Thyroid gland (tissue), 4 donors: ENCODE results near the gene COL5A3. TPM values are rescaled to one million over a fixed set of nuclear protein-coding genes. Genes with fewer than 3 reads are reported as not detected.

Source experiments
- DNase-seq, 2 donors: peaks; one replicate each; pipeline ENCODE4 v3.0.0-alpha.2; 2019
- H3K27ac ChIP-seq, 3 donors: fragments of 200-600 bp; sonication (generic); 1 replicate in 2 of 3; 2 replicates in 1 of 3; pipeline ENCODE4 v1.5.1; 2016 to 2019; ENCODE audit warnings: mild to moderate bottlenecking in 1 of 3, moderate library complexity in 1 of 3
- H3K27me3 ChIP-seq: fragments of 200-600 bp; sonication (generic); one replicate; pipeline ENCODE4 v1.5.1; 2019
- H3K36me3 ChIP-seq, 2 donors: fragments of 200-600 bp; sonication (generic); one replicate each; pipeline ENCODE4 v1.5.1; 2016 to 2019
- H3K4me1 ChIP-seq, 2 donors: fragments of 200-600 bp; sonication (generic); one replicate each; pipeline ENCODE4 v1.5.1; 2017 to 2019
- H3K4me3 ChIP-seq, 3 donors: fragments of 200-600 bp; sonication (generic); replicated peaks in 1 of 3; 1 replicate in 2 of 3; 2 replicates in 1 of 3; pipeline ENCODE4 v1.5.1; 2016; ENCODE audit warnings: mild to moderate bottlenecking in 1 of 3
- H3K9me3 ChIP-seq: fragments of 200-600 bp; sonication (generic); one replicate; pipeline ENCODE4 v1.5.1; 2017
- POLR2A ChIP-seq, 2 donors: fragments of 450-650 bp; IDR thresholded peaks; one replicate each; pipeline ENCODE4 v1.6.1; 2017; ENCODE audit warnings: antibody characterized with exemption in 2 of 2, mild to moderate bottlenecking in 2 of 2, moderate library complexity in 1 of 2
- WGBS, 2 donors: methylation state at CpG; one replicate each; pipeline ENCODE4 v1.1.5; 2017; 5-methylcytosine and 5-hydroxymethylcytosine counted together
- intact Hi-C: fragments of 100-400 bp; cut with DNase I; formaldehyde crosslinking; loops from one replicate; pipeline ENCODE4 v1.15.1; 2023
- total RNA-seq, 4 donors: library from RNA; depleted of rRNA; stranded (reverse); fragments of >200 nt; gene quantifications; one replicate each; pipeline ENCODE4 v1.2.3, GENCODE V29; 2016
- TF ChIP-seq, protein P1 (sequence below), 6 experiments: fragments of 200-600 bp in 3 of 6; fragments of 450-650 bp in 3 of 6; sonication (generic) in 3 of 6; IDR thresholded peaks; one replicate each; pipeline ENCODE4 v1.5.1; 2016 to 2019; ENCODE audit warnings: antibody characterized with exemption in 6 of 6, mild to moderate bottlenecking in 2 of 6, inconsistent platforms in 1 of 6, moderate library complexity in 1 of 6

Gene COL5A3
- total RNA-seq, 4 donors from 2014 or later = 2.0 to 10.1 (median 5.3) TPM

DNA sequence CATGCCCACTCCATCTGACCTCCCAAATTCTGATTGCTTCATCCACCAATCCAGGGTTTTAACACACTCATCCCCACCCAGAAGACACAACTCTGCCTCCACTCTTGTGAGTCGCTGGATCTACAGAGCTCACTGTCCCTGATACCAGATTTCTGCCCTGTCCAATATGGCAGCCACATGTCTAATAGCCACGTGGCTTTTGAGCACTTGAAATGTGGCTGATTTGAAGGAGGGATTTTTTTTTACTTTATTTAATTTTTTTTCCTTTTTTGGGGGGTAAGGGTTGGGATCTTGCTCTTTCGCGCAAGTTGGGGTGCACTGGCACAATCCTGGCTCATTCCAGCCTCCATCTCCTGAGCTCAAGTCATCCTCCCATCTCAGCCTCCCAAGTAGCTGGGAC is 49.2 kb downstream of the COL5A3 start:
- DNase-seq = no peak
- Histone ChIP-seq H3K27me3 (no peaks in the 10 kb centered on the region), H3K4me1 (no peaks in the 10 kb centered on the region), H3K36me3 (no peaks in the 10 kb centered on the region), H3K9me3 (no peaks in the 10 kb centered on the region), H3K27ac (no peak overlapping the region), H3K4me3 (no peak overlapping the region)
- no peak for TF ChIP-seq POLR2A (IDR thresholded peaks at IDR 0.05)
- TF ChIP-seq, protein P1, sequence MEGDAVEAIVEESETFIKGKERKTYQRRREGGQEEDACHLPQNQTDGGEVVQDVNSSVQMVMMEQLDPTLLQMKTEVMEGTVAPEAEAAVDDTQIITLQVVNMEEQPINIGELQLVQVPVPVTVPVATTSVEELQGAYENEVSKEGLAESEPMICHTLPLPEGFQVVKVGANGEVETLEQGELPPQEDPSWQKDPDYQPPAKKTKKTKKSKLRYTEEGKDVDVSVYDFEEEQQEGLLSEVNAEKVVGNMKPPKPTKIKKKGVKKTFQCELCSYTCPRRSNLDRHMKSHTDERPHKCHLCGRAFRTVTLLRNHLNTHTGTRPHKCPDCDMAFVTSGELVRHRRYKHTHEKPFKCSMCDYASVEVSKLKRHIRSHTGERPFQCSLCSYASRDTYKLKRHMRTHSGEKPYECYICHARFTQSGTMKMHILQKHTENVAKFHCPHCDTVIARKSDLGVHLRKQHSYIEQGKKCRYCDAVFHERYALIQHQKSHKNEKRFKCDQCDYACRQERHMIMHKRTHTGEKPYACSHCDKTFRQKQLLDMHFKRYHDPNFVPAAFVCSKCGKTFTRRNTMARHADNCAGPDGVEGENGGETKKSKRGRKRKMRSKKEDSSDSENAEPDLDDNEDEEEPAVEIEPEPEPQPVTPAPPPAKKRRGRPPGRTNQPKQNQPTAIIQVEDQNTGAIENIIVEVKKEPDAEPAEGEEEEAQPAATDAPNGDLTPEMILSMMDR (IDR thresholded peaks at IDR 0.05) = no peak
- 86 to 88% methylated on average over 4 of the region's 4 CpGs for WGBS, 2 donors
- intact Hi-C loops = no loop called here

DNA sequence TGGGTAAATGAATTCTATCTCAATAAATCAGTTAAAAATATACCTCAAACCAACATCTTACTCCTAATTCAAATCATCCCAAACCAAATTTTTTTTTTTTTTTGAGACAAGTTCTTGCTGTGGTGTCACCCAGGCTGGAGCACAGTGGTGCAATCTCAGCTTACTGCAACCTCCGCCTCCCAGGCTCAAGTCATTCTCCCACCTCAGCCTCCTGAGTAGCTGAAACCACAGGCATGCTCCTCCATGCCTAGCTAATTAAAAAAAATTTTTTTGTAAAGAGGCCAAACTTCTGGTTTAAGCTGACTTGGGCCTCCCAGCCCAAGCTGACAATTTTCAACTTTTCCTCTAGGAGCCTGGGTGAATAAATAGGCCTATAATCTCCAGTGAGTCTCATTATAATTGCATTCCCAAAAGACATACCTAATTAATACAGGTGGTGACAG is 51.9 kb downstream of the COL5A3 start:
- TF ChIP-seq POLR2A (IDR thresholded peaks at IDR 0.05) = no peak

DNA sequence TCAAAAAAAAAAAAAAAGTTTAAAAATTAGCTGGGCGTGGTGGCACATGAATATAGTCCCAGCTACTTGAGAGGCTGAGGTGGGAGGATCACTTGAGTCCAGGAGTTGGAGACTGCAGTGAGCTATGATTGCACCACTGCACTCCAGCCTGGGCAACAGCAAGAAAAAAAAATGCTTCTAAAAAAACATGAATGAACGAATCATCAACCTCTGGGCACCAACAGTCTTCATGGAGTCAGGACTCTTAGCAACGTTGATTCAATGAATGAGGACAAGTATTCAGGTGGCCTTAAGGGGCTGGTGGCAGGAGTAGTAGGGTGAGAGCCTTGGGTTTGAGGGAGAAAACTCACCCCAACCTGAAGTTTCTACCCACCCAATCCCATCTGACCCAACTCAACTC is 53.3 kb downstream of the COL5A3 start:
- Histone ChIP-seq H3K27me3 (no peaks in the 10 kb centered on the region), H3K36me3 (no peaks in the 10 kb centered on the region), H3K4me3 (no peak overlapping the region), H3K9me3 (no peaks in the 10 kb centered on the region), H3K27ac (no peak overlapping the region), H3K4me1 (no peaks in the 10 kb centered on the region)
- 54 to 65% methylated on average over 3 of the region's 3 CpGs for WGBS, 2 donors
- DNase-seq = no peak
- intact Hi-C loops = no loop called here
- TF ChIP-seq, protein P1 (IDR thresholded peaks at IDR 0.05) = no peak
- TF ChIP-seq POLR2A (IDR thresholded peaks at IDR 0.05) = no peak

More for the DNA sequence above, 51.9 kb downstream of the COL5A3 start:
- no peaks in the 10 kb centered on the region for H3K4me1 ChIP-seq
- no peaks in the 10 kb centered on the region for H3K36me3 ChIP-seq
- H3K4me3 ChIP-seq = no peak overlapping the region
- DNase-seq = no peak
- no peak overlapping the region for H3K27ac ChIP-seq
- intact Hi-C loops = no loop called here
- 81 to 85% methylated on average over 1 of the region's 1 CpG for WGBS, 2 donors
- no peaks in the 10 kb centered on the region for H3K9me3 ChIP-seq
- no peaks in the 10 kb centered on the region for H3K27me3 ChIP-seq

DNA sequence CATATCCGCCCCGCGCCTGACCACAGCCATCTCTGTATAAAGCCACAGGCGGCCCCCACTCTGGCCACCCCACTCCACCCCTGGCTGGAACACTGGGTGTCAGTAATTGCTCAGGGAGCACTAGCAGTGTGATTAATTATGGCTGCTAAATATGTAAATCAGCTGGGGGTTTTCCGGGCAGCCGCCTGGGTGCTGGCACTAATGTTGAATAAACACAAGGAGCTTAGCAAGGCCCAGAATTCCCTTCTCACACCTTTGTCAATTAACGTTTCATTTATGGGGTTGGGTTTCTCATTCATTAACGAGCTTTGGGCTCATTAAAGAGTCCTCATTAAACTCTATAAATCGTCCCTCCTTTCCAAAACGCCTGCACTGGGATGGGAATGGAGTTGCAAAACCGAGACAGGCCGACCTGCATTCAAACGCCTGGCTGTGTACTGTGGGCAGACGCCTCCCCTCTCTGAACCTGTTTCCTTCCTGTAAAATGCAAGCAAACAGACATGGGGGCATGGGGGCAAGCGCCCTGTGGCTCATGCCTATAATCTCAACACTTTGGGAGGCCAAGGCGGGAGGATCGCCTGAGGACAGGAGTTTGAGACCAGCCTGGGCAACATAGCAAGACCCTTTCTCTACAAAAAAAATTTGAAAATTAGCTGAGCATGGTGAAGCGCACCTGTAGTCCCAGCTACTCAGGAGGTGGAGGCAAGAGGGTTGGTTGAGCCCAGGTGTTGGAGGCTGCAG is 56.3 kb downstream of the COL5A3 start:
- intact Hi-C loops = no loop called here
- Histone ChIP-seq H3K27me3 (no peaks in the 10 kb centered on the region), H3K4me1 (no peaks in the 10 kb centered on the region)

DNA sequence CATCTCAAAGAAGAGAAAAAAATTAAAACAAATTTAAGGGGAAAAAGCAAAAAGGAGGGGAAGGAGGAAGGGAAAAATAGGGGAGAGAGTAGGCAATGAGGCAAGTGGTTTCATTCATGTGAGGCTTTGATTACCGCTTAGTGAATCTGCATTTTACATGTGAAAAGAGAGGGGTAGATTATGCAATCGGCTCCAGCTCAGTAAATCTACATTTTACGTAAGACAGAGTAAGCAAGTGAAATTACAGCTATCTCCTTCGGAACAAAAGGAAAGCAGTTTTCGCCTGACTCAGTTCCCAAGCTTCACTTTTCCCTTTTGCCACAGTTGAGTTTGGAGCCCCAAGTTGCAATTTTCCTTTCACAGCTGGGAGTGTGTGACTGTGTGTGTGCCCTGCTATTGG is 58.0 kb downstream of the COL5A3 start:
- H3K27me3 ChIP-seq = no peaks in the 10 kb centered on the region
- 68 to 72% methylated on average over 5 of the region's 5 CpGs for WGBS, 2 donors
- H3K4me3 ChIP-seq = no peak overlapping the region
- H3K27ac ChIP-seq = no peak overlapping the region
- no peaks in the 10 kb centered on the region for H3K4me1 ChIP-seq
- no peak for DNase-seq
- TF ChIP-seq, protein P1 (IDR thresholded peaks at IDR 0.05) = no peak
- TF ChIP-seq POLR2A (IDR thresholded peaks at IDR 0.05) = no peak
- intact Hi-C loops = no loop called here
- no peaks in the 10 kb centered on the region for H3K36me3 ChIP-seq
- no peaks in the 10 kb centered on the region for H3K9me3 ChIP-seq

More for the DNA sequence above, 56.3 kb downstream of the COL5A3 start:
- no peaks in the 10 kb centered on the region for H3K9me3 ChIP-seq
- TF ChIP-seq, protein P1 (IDR thresholded peaks at IDR 0.05) = no peak
- no peak for TF ChIP-seq POLR2A (IDR thresholded peaks at IDR 0.05)
- no peak overlapping the region for H3K4me3 ChIP-seq
- no peak overlapping the region for H3K27ac ChIP-seq
- no peaks in the 10 kb centered on the region for H3K36me3 ChIP-seq
- no peak for DNase-seq
- 73 to 77% methylated on average over 18 of the region's 18 CpGs for WGBS, 2 donors
